ENCODE data around the gene SLIT3. TPM values are rescaled to one million over a fixed set of nuclear protein-coding genes. Genes with fewer than 3 reads are reported as not detected.

SLIT3 gene
- total RNA-seq, 1 experiment from 2014 or later = 0.92 TPM

DNA sequence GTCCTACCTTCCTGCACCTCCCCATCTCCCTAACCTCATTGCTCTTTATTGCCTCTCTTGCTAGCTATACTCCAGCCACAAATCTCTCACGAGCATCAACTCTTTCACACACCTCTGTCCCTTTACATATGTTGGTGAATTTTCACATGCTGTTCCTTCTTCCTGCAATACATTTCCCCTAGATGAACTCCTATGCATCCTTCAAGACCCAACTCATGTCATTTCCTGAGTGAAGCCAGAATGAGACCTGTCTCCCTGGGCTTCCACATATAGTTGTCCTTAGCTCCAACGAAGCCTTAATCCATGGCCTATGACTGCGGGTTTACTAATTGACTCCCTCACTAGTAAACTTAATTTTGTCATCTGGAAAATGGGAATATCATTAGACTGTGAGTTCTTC, 424.5 kb downstream of the SLIT3 start:
- Mint-ChIP-seq H3K9me3 (no peaks in the 10 kb centered on the region), H3K27me3 (ENCODE audit: low read depth) (peaks cover 15% of the 10 kb centered on the region), H3K4me3 (no peak overlapping the region), H3K36me3 (ENCODE audit: insufficient read depth in 1 of 3, low read depth in 3 of 3) (no peaks in the 10 kb centered on the region), H3K27ac (peak overlapping the region in 1 of 3 experiments; percentile 1; a peak in 1 of 7 replicates), H3K4me1 (peaks cover 24 to 31% of the 10 kb centered on the region in 2 experiments)
- TF ChIP-seq, protein P1, sequence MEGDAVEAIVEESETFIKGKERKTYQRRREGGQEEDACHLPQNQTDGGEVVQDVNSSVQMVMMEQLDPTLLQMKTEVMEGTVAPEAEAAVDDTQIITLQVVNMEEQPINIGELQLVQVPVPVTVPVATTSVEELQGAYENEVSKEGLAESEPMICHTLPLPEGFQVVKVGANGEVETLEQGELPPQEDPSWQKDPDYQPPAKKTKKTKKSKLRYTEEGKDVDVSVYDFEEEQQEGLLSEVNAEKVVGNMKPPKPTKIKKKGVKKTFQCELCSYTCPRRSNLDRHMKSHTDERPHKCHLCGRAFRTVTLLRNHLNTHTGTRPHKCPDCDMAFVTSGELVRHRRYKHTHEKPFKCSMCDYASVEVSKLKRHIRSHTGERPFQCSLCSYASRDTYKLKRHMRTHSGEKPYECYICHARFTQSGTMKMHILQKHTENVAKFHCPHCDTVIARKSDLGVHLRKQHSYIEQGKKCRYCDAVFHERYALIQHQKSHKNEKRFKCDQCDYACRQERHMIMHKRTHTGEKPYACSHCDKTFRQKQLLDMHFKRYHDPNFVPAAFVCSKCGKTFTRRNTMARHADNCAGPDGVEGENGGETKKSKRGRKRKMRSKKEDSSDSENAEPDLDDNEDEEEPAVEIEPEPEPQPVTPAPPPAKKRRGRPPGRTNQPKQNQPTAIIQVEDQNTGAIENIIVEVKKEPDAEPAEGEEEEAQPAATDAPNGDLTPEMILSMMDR (conservative IDR thresholded peaks at IDR 0.05) = no peak
- Histone ChIP-seq H3K14ac (ENCODE audit: insufficient read depth, low read length) (no peak overlapping the region), H3K27ac (ENCODE audit: insufficient read length, low read depth, low read length) (no peak overlapping the region), H2BK12ac (ENCODE audit: insufficient read length, low read depth, low read length) (no peak overlapping the region), H2AK5ac (ENCODE audit: insufficient read length, low read length) (no peak overlapping the region), H3T11ph (ENCODE audit: low read length) (no peak overlapping the region), H3K79me1 (ENCODE audit: insufficient read depth, low read depth, low read length, poor library complexity, severe bottlenecking) (no peaks in the 10 kb centered on the region), H3K9ac (ENCODE audit: extremely low read depth, insufficient read length, low read length) (no peak overlapping the region), H3K4me2 (ENCODE audit: insufficient read depth, insufficient read length, low read length) (no peak overlapping the region), H3K18ac (ENCODE audit: insufficient read length, low read depth, low read length) (no peak overlapping the region), H3K23ac (ENCODE audit: insufficient read length, low read depth, low read length) (no peak overlapping the region), H3K4ac (ENCODE audit: low read depth, low read length) (no peak overlapping the region), H2BK120ac (ENCODE audit: low read depth, low read length, poor library complexity, severe bottlenecking) (no peak overlapping the region), H2BK5ac (ENCODE audit: insufficient read length, low read length) (no peak overlapping the region), H3K23me2 (ENCODE audit: insufficient read length, low read depth, low read length, poor library complexity, severe bottlenecking) (no peaks in the 10 kb centered on the region), H3K79me2 (ENCODE audit: insufficient read depth, low read length) (no peaks in the 10 kb centered on the region), H4K8ac (replicated peaks; ENCODE audit: insufficient read length, low read depth, low read length) (no peak overlapping the region), H4K20me1 (ENCODE audit: control insufficient read depth, insufficient read depth, insufficient read length) (no peaks in the 10 kb centered on the region), H2BK20ac (ENCODE audit: low read depth, low read length, poor library complexity, severe bottlenecking) (no peak overlapping the region), H2BK15ac (ENCODE audit: low read depth, low read length) (no peak overlapping the region), H4K91ac (ENCODE audit: insufficient read length, low read depth, low read length) (no peak overlapping the region), H4K5ac (ENCODE audit: insufficient read length, low read depth, low read length) (no peak overlapping the region), H3K9me3 (ENCODE audit: control insufficient read depth, low read depth, low read length) (no peaks in the 10 kb centered on the region), H3K27me3 (ENCODE audit: insufficient read depth, low read length) (no peaks in the 10 kb centered on the region), H3K4me1 (ENCODE audit: insufficient read depth, low read length) (no peaks in the 10 kb centered on the region; the same call in 1 of the 2 replicates), H3K56ac (ENCODE audit: insufficient read length, low read depth, low read length) (no peak overlapping the region), H2AFZ (ENCODE audit: low read length) (no peak overlapping the region)
- DNase-seq = no peak
- no CpG with 5 or more reads among the region's 3 CpGs for WGBS (ENCODE audit: extremely low coverage, insufficient read length, low lambda C conversion rate)
